Placental pericyte (primary cell): ENCODE measurements around the gene IL1R2. TPM values are rescaled to one million over a fixed set of nuclear protein-coding genes. Genes with fewer than 3 reads are reported as not detected.

Source experiments
- total RNA-seq: library from RNA; depleted of rRNA; stranded (reverse); fragments of >200 nt; gene quantifications from 2 replicates; pipeline ENCODE4 v1.2.3, GENCODE V29; 2012

IL1R2 gene, protein sequence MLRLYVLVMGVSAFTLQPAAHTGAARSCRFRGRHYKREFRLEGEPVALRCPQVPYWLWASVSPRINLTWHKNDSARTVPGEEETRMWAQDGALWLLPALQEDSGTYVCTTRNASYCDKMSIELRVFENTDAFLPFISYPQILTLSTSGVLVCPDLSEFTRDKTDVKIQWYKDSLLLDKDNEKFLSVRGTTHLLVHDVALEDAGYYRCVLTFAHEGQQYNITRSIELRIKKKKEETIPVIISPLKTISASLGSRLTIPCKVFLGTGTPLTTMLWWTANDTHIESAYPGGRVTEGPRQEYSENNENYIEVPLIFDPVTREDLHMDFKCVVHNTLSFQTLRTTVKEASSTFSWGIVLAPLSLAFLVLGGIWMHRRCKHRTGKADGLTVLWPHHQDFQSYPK
- total RNA-seq, result not detected in 2 replicates

DNA sequence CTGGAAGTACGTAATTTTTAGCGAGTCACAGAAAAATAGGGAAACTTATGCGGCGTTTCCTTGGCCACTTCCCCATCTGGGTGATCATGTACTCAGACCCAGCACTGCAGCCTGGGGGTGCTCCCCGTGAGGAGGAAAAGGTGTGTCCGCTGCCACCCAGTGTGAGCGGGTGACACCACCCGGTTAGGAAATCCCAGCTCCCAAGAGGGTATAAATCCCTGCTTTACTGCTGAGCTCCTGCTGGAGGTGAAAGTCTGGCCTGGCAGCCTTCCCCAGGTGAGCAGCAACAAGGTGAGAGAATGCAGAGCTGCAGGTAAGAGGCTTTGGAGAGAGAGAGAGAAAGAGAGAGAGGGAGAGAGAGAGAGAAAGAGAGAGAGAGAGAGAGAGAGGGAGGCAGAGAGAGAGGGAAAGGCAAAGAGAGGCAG, at the start of gene IL1R2:
IL1R2 (plus strand) TSS at position 240 of the 425 bp plus-strand sequence. CDS start 16,616 bp downstream, outside the sequence.

Other genes with a start within 250 kb of the IL1R2 start
- gene IL1R1, start 150.8 kb downstream of the IL1R2 start, total RNA-seq, result 26.6 and 44.6 TPM in 2 replicates
- gene IL1RL2, start 195.1 kb downstream of the IL1R2 start, total RNA-seq, result 0.22 and 0.43 TPM in 2 replicates